PC-9 (cell line): ENCODE measurements around the gene WDR88. TPM values are rescaled to one million over a fixed set of nuclear protein-coding genes. Genes with fewer than 3 reads are reported as not detected.

Source experiments
- BruUV-seq: library from RNA; stranded (reverse); fragments of 400-500 nt; replicated peaks from 2 replicates; lab custom pipeline; 2021; lab: Mats Ljungman, UMichigan
- CTCF ChIA-PET: fragments of 300-600 bp; sonication (Branson Sonifier 250); formaldehyde crosslinking; loops from one replicate; lab custom pipeline; 2022; ENCODE audit warnings: antibody characterized with exemption; lab: Charles Lee
- POLR2A ChIA-PET: fragments of 300-600 bp; sonication (Branson Sonifier 250); formaldehyde crosslinking; loops from one replicate; lab custom pipeline; 2022; ENCODE audit warnings: antibody characterized with exemption; ENCODE audit not compliant: unreplicated experiment; lab: Charles Lee
- DNase-seq, 2 experiments: peaks; one replicate each; pipeline versions ENCODE4 v3.0.0 to v3.0.0-alpha.2; 2015 to 2022; ENCODE audit warnings: mixed read lengths in 1 of 2
- H2AFZ ChIP-seq: fragments of 200-600 bp; sonication (generic); 2 replicates; pipeline ENCODE4 v1.8.1; 2017; ENCODE audit warnings: antibody characterized with exemption
- H3F3A ChIP-seq: fragments of 200-600 bp; sonication (generic); 2 replicates; pipeline ENCODE4 v1.8.1; 2017; ENCODE audit warnings: antibody characterized with exemption, mild to moderate bottlenecking, low read depth; ENCODE audit not compliant: insufficient read depth
- H3K27ac ChIP-seq: fragments of 200-600 bp; sonication (generic); 2 replicates; pipeline ENCODE4 v1.6.1; 2016; ENCODE audit warnings: mixed run types
- H3K27me3 ChIP-seq: fragments of 200-600 bp; sonication (generic); 2 replicates; pipeline ENCODE4 v1.6.1; 2016; ENCODE audit warnings: low read depth, mixed run types; ENCODE audit not compliant: insufficient read depth
- H3K36me3 ChIP-seq: fragments of 200-600 bp; sonication (generic); 2 replicates; pipeline ENCODE4 v1.6.1; 2016; ENCODE audit warnings: low read depth, mixed run types
- H3K4me1 ChIP-seq: fragments of 200-600 bp; sonication (generic); replicated peaks from 2 replicates; pipeline ENCODE4 v1.6.1; 2016; ENCODE audit warnings: mixed run types; ENCODE audit not compliant: insufficient read depth
- H3K4me2 ChIP-seq: fragments of 200-600 bp; sonication (generic); 2 replicates; pipeline ENCODE4 v1.6.1; 2017; ENCODE audit warnings: mixed run types
- H3K4me3 ChIP-seq: fragments of 200-600 bp; sonication (generic); 2 replicates; pipeline ENCODE4 v1.6.1; 2016; ENCODE audit warnings: mixed run types
- H3K79me2 ChIP-seq: fragments of 200-600 bp; sonication (generic); 2 replicates; pipeline ENCODE4 v1.6.1; 2017; ENCODE audit warnings: low read depth, mixed run types
- H3K9me2 ChIP-seq: fragments of 200-600 bp; sonication (generic); 2 replicates; pipeline ENCODE4 v1.8.1; 2017; ENCODE audit warnings: mild to moderate bottlenecking; ENCODE audit not compliant: insufficient read depth
- H3K9me3 ChIP-seq: fragments of 200-600 bp; sonication (generic); 2 replicates; pipeline ENCODE4 v1.8.1; 2016; ENCODE audit warnings: low read depth; ENCODE audit not compliant: insufficient read depth
- H4K20me1 ChIP-seq: fragments of 200-600 bp; sonication (generic); 2 replicates; pipeline ENCODE4 v1.8.1; 2017; ENCODE audit not compliant: insufficient read depth
- EZH2 ChIP-seq: fragments of 200-600 bp; sonication (generic); IDR thresholded peaks from 2 replicates; pipeline ENCODE4 v1.8.0; 2017; ENCODE audit warnings: antibody characterized with exemption, low read depth
- intact Hi-C: fragments of 100-400 bp; cut with micrococcal nuclease; formaldehyde crosslinking; loops from one replicate; pipeline ENCODE4 v1.10.0; 2022; ENCODE audit not compliant: unreplicated experiment
- total RNA-seq: library from RNA; stranded (reverse); gene quantifications from 2 replicates; pipeline ENCODE4 v1.2.3, GENCODE V29; 2021
- TF ChIP-seq, protein P1 (sequence below): fragments of 200-600 bp; sonication (generic); conservative IDR thresholded peaks from 2 replicates; pipeline ENCODE4 v1.6.1; 2017; ENCODE audit warnings: mixed run types, antibody characterized with exemption, mild to moderate bottlenecking, moderate library complexity

The WDR88 gene
- total RNA-seq, 1 experiment from 2014 or later, result 0.59 TPM

DNA sequence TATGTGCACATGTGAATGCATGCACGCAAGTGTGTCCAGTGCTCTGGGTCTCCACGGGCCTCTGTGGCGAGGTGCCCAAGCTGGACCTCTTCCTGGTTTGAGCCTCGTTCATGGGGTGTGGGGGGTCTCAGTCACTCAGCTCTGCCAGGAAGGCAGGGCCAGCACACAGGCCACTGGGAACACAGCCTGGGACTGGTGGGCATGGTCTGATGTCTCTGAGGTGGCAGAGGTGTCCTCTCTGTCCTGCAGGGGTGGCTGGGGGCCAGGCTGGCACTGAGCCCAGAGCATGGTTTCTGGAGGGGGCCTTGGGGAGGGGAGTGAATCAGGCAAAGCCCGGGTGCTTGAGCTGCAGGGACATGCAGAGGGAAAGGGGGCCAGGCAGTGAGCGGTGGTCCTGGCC is 71.6 kb downstream of the WDR88 start:
- POLR2A ChIA-PET, result no interaction called here

GRCh38 chr19:33204136-33204973 is 72.4 kb downstream of the WDR88 start:
- DNase-seq, result no peak
- BruUV-seq, result no TSS peak
- TF ChIP-seq, protein P1, sequence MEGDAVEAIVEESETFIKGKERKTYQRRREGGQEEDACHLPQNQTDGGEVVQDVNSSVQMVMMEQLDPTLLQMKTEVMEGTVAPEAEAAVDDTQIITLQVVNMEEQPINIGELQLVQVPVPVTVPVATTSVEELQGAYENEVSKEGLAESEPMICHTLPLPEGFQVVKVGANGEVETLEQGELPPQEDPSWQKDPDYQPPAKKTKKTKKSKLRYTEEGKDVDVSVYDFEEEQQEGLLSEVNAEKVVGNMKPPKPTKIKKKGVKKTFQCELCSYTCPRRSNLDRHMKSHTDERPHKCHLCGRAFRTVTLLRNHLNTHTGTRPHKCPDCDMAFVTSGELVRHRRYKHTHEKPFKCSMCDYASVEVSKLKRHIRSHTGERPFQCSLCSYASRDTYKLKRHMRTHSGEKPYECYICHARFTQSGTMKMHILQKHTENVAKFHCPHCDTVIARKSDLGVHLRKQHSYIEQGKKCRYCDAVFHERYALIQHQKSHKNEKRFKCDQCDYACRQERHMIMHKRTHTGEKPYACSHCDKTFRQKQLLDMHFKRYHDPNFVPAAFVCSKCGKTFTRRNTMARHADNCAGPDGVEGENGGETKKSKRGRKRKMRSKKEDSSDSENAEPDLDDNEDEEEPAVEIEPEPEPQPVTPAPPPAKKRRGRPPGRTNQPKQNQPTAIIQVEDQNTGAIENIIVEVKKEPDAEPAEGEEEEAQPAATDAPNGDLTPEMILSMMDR, result no peak
- no peak for TF ChIP-seq EZH2
- ChIA-PET POLR2A (no interaction called here), CTCF (no interaction called here)
- Histone ChIP-seq H3K79me2 (no peaks in the 10 kb centered on the region), H3K4me1 (no peaks in the 10 kb centered on the region), H3K9me2 (no peaks in the 10 kb centered on the region), H3K4me3 (no peak overlapping the region), H3K9me3 (no peaks in the 10 kb centered on the region), H3K36me3 (no peaks in the 10 kb centered on the region), H3K4me2 (no peak overlapping the region), H3F3A (no peaks in the 10 kb centered on the region), H4K20me1 (no peaks in the 10 kb centered on the region), H2AFZ (no peak overlapping the region), H3K27me3 (no peaks in the 10 kb centered on the region), H3K27ac (no peak overlapping the region)
- intact Hi-C loops, result no loop called here

More for the DNA sequence above, 71.6 kb downstream of the WDR88 start:
- no peak for TF ChIP-seq EZH2
- TF ChIP-seq, protein P1, result no peak
- Histone ChIP-seq H3F3A (no peaks in the 10 kb centered on the region), H3K4me1 (no peaks in the 10 kb centered on the region), H3K27ac (no peak overlapping the region), H3K9me3 (no peaks in the 10 kb centered on the region), H4K20me1 (no peaks in the 10 kb centered on the region), H3K27me3 (no peaks in the 10 kb centered on the region), H3K79me2 (no peaks in the 10 kb centered on the region), H3K4me3 (no peak overlapping the region), H2AFZ (no peak overlapping the region), H3K4me2 (no peak overlapping the region), H3K36me3 (no peaks in the 10 kb centered on the region), H3K9me2 (no peaks in the 10 kb centered on the region)
- intact Hi-C loops, result no loop called here
- CTCF ChIA-PET, result no interaction called here
- DNase-seq, result no peak
- BruUV-seq, result no TSS peak

DNA sequence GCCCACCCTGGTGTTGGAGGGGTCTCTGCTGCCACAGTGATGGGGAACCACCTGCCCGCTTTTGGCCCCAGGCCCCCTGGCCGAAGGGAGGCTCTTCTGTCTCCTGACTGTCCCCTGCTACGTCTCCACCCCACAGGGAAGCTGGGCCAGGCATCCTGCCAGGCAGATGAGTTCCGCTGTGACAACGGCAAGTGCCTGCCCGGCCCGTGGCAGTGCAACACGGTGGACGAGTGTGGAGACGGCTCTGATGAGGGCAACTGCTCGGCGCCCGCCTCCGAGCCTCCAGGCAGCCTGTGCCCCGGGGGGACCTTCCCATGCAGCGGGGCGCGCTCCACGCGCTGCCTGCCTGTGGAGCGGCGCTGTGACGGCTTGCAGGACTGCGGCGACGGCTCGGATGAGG is 73.2 kb downstream of the WDR88 start:
- intact Hi-C loops, result no loop called here
- H3K4me3 ChIP-seq, result no peak overlapping the region
- H3K36me3 ChIP-seq, result no peaks in the 10 kb centered on the region
- no peak for DNase-seq
- TF ChIP-seq, protein P1, result no peak
- no peak for TF ChIP-seq EZH2
- no peaks in the 10 kb centered on the region for H4K20me1 ChIP-seq
- no peaks in the 10 kb centered on the region for H3K4me1 ChIP-seq
- ChIA-PET POLR2A (no interaction called here), CTCF (no interaction called here)
- no TSS peak for BruUV-seq
- H3K4me2 ChIP-seq, result no peak overlapping the region
- H3F3A ChIP-seq, result no peaks in the 10 kb centered on the region
- H3K27me3 ChIP-seq, result no peaks in the 10 kb centered on the region
- no peaks in the 10 kb centered on the region for H3K79me2 ChIP-seq
- H3K9me2 ChIP-seq, result no peaks in the 10 kb centered on the region
- H2AFZ ChIP-seq, result no peak overlapping the region
- no peaks in the 10 kb centered on the region for H3K9me3 ChIP-seq
- H3K27ac ChIP-seq, result no peak overlapping the region
